Thymus (tissue), 11 donors: Measurements from ENCODE around the gene TRMU. TPM values are rescaled to one million over a fixed set of nuclear protein-coding genes. Genes with fewer than 3 reads are reported as not detected.
"Not testable (repeated sequence)": the region's sequence is repeated elsewhere in the genome, so short reads cannot be mapped to it uniquely, and the experiment has no call there.

Source experiments
- DNase-seq, 9 donors: peaks; one replicate each; pipeline ENCODE4 v3.0.0-alpha.2; 2013; ENCODE audit warnings: low spot score in 9 of 9, low read depth in 6 of 9, missing footprints in 1 of 9
- H3K27ac ChIP-seq, 2 donors: one replicate each; pipeline ENCODE4 v1.5.1; 2013; ENCODE audit warnings: control low read depth in 1 of 2, low read depth in 1 of 2, low read length in 1 of 2, mild to moderate bottlenecking in 1 of 2, moderate library complexity in 1 of 2
- H3K27me3 ChIP-seq, 2 donors: one replicate each; pipeline ENCODE4 v1.5.1; 2013; ENCODE audit warnings: low read length in 1 of 2; ENCODE audit not compliant: control insufficient read depth in 2 of 2, insufficient read depth in 1 of 2
- H3K36me3 ChIP-seq, 2 donors: one replicate each; pipeline ENCODE4 v1.5.1; 2013; ENCODE audit warnings: low read length in 1 of 2, mild to moderate bottlenecking in 1 of 2, moderate library complexity in 1 of 2; ENCODE audit not compliant: control insufficient read depth in 2 of 2, insufficient read depth in 2 of 2
- H3K4me1 ChIP-seq, 2 donors: one replicate each; pipeline ENCODE4 v1.5.1; 2013; ENCODE audit warnings: low read length in 2 of 2; ENCODE audit not compliant: control insufficient read depth in 2 of 2, insufficient read depth in 2 of 2
- H3K4me3 ChIP-seq, 2 donors: one replicate each; pipeline ENCODE4 v1.5.1; 2013; ENCODE audit warnings: low read length in 2 of 2, control low read depth in 1 of 2, mild to moderate bottlenecking in 1 of 2
- H3K9me3 ChIP-seq, 2 donors: one replicate each; pipeline ENCODE4 v1.5.1; 2013; ENCODE audit warnings: low read length in 1 of 2, mild to moderate bottlenecking in 1 of 2; ENCODE audit not compliant: control insufficient read depth in 2 of 2, insufficient read depth in 1 of 2
- WGBS: extraction: QIAGEN DNeasy Blood & Tissue Kit; methylation state at CpG from one replicate; pipeline ENCODE4 v1.1.7; 2013; 5-methylcytosine and 5-hydroxymethylcytosine counted together
- polyA plus RNA-seq: library from polyadenylated mRNA; stranded (reverse); fragments of 200-250 nt; gene quantifications from one replicate; pipeline ENCODE4 v1.2.3, GENCODE V29; 2013
- total RNA-seq: library from RNA; stranded (reverse); fragments of 120-200 nt; gene quantifications from one replicate; pipeline ENCODE4 v1.2.4, GENCODE V29; 2013
- donor health status: healthy.

TRMU gene
- total and polyA plus RNA-seq, 2 donors: 27.4 to 28.7 TPM

GRCh38 chr22:46312848-46313247 is 22.7 kb upstream of the TRMU start:
- not testable (repeated sequence) for H3K27me3 ChIP-seq, H3K27ac ChIP-seq, H3K9me3 ChIP-seq, H3K4me1 ChIP-seq, H3K4me3 ChIP-seq, DNase-seq
- H3K36me3 ChIP-seq: peaks cover 60 to 74% of the 10 kb centered on the region in 2 donors
- WGBS: 99% methylated on average over 2 of the region's 2 CpGs

- Histone ChIP-seq H3K27me3 (no peaks in the 10 kb centered on the region), H3K4me1 (no peaks in the 10 kb centered on the region), H3K27ac (no peak overlapping the region), H3K36me3 (peaks cover 64 to 69% of the 10 kb centered on the region in 2 donors), H3K9me3 (no peaks in the 10 kb centered on the region), H3K4me3 (no peak overlapping the region)
- no peak for DNase-seq
- WGBS: 97% methylated on average over 12 of the region's 12 CpGs
Observed at GRCh38 chr22:46315976-46316375, 19.5 kb upstream of the TRMU start.

- Histone ChIP-seq H3K4me1 (no peaks in the 10 kb centered on the region), H3K36me3 (peaks cover 64 to 72% of the 10 kb centered on the region in 2 donors), H3K9me3 (no peaks in the 10 kb centered on the region), H3K27me3 (no peaks in the 10 kb centered on the region), H3K4me3 (no peak overlapping the region), H3K27ac (no peak overlapping the region)
- WGBS: 97% methylated on average over 20 of the region's 20 CpGs
- DNase-seq: no peak
Observed at GRCh38 chr22:46317646-46318045, 17.9 kb upstream of the TRMU start.

- Histone ChIP-seq H3K36me3 (peaks cover 66 to 80% of the 10 kb centered on the region in 2 donors), H3K27ac (no peak overlapping the region), H3K9me3 (no peaks in the 10 kb centered on the region), H3K27me3 (no peaks in the 10 kb centered on the region), H3K4me3 (no peak overlapping the region), H3K4me1 (no peaks in the 10 kb centered on the region)
- DNase-seq: no peak
- WGBS: 92% methylated on average over 15 of the region's 15 CpGs
Observed at GRCh38 chr22:46318576-46318975, 16.9 kb upstream of the TRMU start.

DNA sequence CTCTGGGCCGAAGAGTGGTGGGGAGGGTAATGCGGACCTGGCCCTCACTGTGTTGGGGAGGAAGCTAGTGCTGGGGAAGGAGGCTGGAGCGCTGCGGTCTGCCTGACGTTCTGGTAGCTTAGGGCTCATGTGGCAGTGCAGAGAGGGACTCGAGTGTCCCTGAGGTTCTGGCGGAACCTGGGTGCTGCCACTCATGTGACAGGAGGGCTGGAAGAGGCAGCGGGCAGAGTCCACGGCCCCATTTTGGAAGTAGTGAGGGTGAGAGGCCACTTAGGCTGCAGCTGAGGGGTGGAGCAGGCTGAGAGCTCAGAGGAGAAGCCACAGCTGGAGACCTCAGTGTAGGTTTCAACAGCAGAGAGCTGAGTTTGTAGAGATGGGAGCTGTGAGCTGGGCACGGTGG is 16.2 kb upstream of the TRMU start:
- WGBS: 97% methylated on average over 10 of the region's 10 CpGs
- Histone ChIP-seq H3K4me1 (no peaks in the 10 kb centered on the region), H3K36me3 (peaks cover 63 to 82% of the 10 kb centered on the region in 2 donors), H3K27ac (no peak overlapping the region), H3K4me3 (no peak overlapping the region), H3K9me3 (no peaks in the 10 kb centered on the region), H3K27me3 (no peaks in the 10 kb centered on the region)
- DNase-seq: no peak

GRCh38 chr22:46320166-46320710 is 15.3 kb upstream of the TRMU start:
- no peaks in the 10 kb centered on the region for H3K27me3 ChIP-seq
- 98% methylated on average over 14 of the region's 14 CpGs for WGBS
- H3K9me3 ChIP-seq: no peaks in the 10 kb centered on the region
- DNase-seq: no peak
- H3K36me3 ChIP-seq: peaks cover 70 to 87% of the 10 kb centered on the region in 2 donors
- H3K4me1 ChIP-seq: no peaks in the 10 kb centered on the region
- no peak overlapping the region for H3K27ac ChIP-seq
- no peak overlapping the region for H3K4me3 ChIP-seq

- no peak overlapping the region for H3K27ac ChIP-seq
- H3K27me3 ChIP-seq: no peaks in the 10 kb centered on the region
- no peaks in the 10 kb centered on the region for H3K9me3 ChIP-seq
- no peak for DNase-seq
- H3K4me1 ChIP-seq: no peaks in the 10 kb centered on the region
- WGBS: 97% methylated on average over 20 of the region's 20 CpGs
- H3K36me3 ChIP-seq: peaks cover 70 to 93% of the 10 kb centered on the region in 2 donors
- H3K4me3 ChIP-seq: no peak overlapping the region
Observed at GRCh38 chr22:46320716-46321386, 14.7 kb upstream of the TRMU start.

DNA sequence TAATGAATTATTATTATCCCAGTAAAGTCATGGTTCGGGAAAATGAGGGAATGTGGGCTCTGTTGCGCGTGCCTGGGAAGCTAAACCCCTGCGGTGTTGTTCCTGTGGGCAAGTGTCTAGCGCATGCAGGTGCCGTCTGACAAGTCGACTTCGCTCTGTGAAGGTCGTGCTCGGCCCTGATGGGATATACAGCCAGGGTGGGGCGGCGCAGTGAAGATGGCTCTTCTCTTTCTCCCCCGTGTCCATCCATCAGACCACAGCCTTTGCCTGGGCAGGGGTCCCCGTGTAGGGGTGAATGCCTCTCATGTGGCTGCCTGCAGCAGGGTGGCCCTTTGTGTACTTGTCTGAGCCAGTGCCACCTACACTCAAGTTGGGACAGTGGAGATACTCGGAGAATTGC is 12.8 kb upstream of the TRMU start:
- Histone ChIP-seq H3K27me3 (no peaks in the 10 kb centered on the region), H3K4me1 (no peaks in the 10 kb centered on the region), H3K27ac (no peak overlapping the region), H3K4me3 (no peak overlapping the region), H3K36me3 (peaks cover 71 to 85% of the 10 kb centered on the region in 2 donors), H3K9me3 (no peaks in the 10 kb centered on the region)
- DNase-seq: no peak
- WGBS: 98% methylated on average over 15 of the region's 15 CpGs

- H3K27ac ChIP-seq: no peak overlapping the region
- H3K9me3 ChIP-seq: no peaks in the 10 kb centered on the region
- DNase-seq: no peak
- peaks cover 71 to 85% of the 10 kb centered on the region in 2 donors for H3K36me3 ChIP-seq
- no peaks in the 10 kb centered on the region for H3K4me1 ChIP-seq
- WGBS: 96% methylated on average over 19 of the region's 19 CpGs
- no peaks in the 10 kb centered on the region for H3K27me3 ChIP-seq
- H3K4me3 ChIP-seq: no peak overlapping the region
Observed at GRCh38 chr22:46323162-46323561, 12.4 kb upstream of the TRMU start.
